GM18867 (cell line): ENCODE results near the gene CCDC154.

ENCODE experiments used
- ATAC-seq: cut with Tn5 transposase; IDR thresholded peaks from one replicate; pipeline ENCODE4 v1.9.1; 2021; ENCODE audit warnings: mild to moderate bottlenecking, moderate library complexity; ENCODE audit not compliant: unreplicated experiment

The CCDC154 gene

GRCh38 chr16:1397779-1398178 lies 46.6 kb downstream of the CCDC154 start:
- no peak for ATAC-seq

- no peak for ATAC-seq
These were observed 48.8 kb downstream of the CCDC154 start for GRCh38 chr16:1395444-1396031.

GRCh38 chr16:1394367-1394951 lies 49.9 kb downstream of the CCDC154 start:
- ATAC-seq: no peak

GRCh38 chr16:1393613-1394176 lies 50.7 kb downstream of the CCDC154 start:
- no peak for ATAC-seq

GRCh38 chr16:1392826-1393225 lies 51.5 kb downstream of the CCDC154 start:
- ATAC-seq: no peak

GRCh38 chr16:1390239-1390779 lies 54.0 kb downstream of the CCDC154 start:
- ATAC-seq: no peak

GRCh38 chr16:1389762-1390161 lies 54.6 kb downstream of the CCDC154 start:
- ATAC-seq: no peak

GRCh38 chr16:1387331-1387730 lies 57.0 kb downstream of the CCDC154 start:
- no peak for ATAC-seq

GRCh38 chr16:1385232-1385631 lies 59.1 kb downstream of the CCDC154 start:
- ATAC-seq: no peak
